WI38 (cell line): ENCODE results near the gene THSD7B.

ENCODE experiments used
- H3K4me3 ChIP-seq: 2 replicates; pipeline ENCODE4 v1.5.1; 2011; ENCODE audit warnings: low read depth, mild to moderate bottlenecking, control low read depth, low read length
- CTCF ChIP-seq: IDR thresholded peaks from 2 replicates; pipeline ENCODE4 v1.5.1; 2012; ENCODE audit warnings: low read depth, mild to moderate bottlenecking, control low read depth, low read length

The THSD7B gene

GRCh38 chr2:137179542-137179941 lies 414.2 kb downstream of the THSD7B start:
- no peak overlapping the region for H3K4me3 ChIP-seq
- no peak for TF ChIP-seq CTCF

- no peak overlapping the region for H3K4me3 ChIP-seq
- TF ChIP-seq CTCF = no peak
Measured at GRCh38 chr2:137180012-137180411, 414.7 kb downstream of the THSD7B start.

- TF ChIP-seq CTCF = no peak
- no peak overlapping the region for H3K4me3 ChIP-seq
Measured at GRCh38 chr2:137181370-137181769, 416.0 kb downstream of the THSD7B start.

GRCh38 chr2:137182071-137182470 lies 416.7 kb downstream of the THSD7B start:
- no peak for TF ChIP-seq CTCF
- H3K4me3 ChIP-seq = no peak overlapping the region

- no peak for TF ChIP-seq CTCF
- H3K4me3 ChIP-seq = no peak overlapping the region
Measured at GRCh38 chr2:137183206-137183898, 418.0 kb downstream of the THSD7B start.

- TF ChIP-seq CTCF = no peak
- H3K4me3 ChIP-seq = no peak overlapping the region
Measured at GRCh38 chr2:137185378-137186078, 420.2 kb downstream of the THSD7B start.

- H3K4me3 ChIP-seq = no peak overlapping the region
- no peak for TF ChIP-seq CTCF
Measured at GRCh38 chr2:137187216-137187615, 421.9 kb downstream of the THSD7B start.
